Fibroblast of the aortic adventitia (primary cell): ENCODE data around the gene LMOD2. TPM values are rescaled to one million over a fixed set of nuclear protein-coding genes. Genes with fewer than 3 reads are reported as not detected.

ENCODE experiments used
- DNase-seq: peaks from one replicate; pipeline ENCODE4 v3.0.0-alpha.2; 2010; ENCODE audit warnings: low read depth
- H3K4me3 ChIP-seq: 2 replicates; pipeline ENCODE4 v1.5.1; 2011; ENCODE audit warnings: low read depth, mild to moderate bottlenecking, control low read depth, low read length, moderate library complexity
- CTCF ChIP-seq: IDR thresholded peaks from 2 replicates; pipeline ENCODE4 v1.5.1; 2011; ENCODE audit warnings: mild to moderate bottlenecking, low read length, control low read depth, inconsistent platforms; ENCODE audit not compliant: insufficient read depth
- total RNA-seq: library from RNA; depleted of rRNA; stranded (reverse); fragments of >200 nt; gene quantifications from 2 replicates; pipeline ENCODE4 v1.2.3, GENCODE V29; 2012; ENCODE audit warnings: low replicate concordance

Gene LMOD2
- total RNA-seq, 1 donor: not detected

- peak; percentile 32 for DNase-seq
- no peak overlapping the region for H3K4me3 ChIP-seq
- no peak for TF ChIP-seq CTCF
Measured at GRCh38 chr7:123647106-123647730, 8.4 kb upstream of the LMOD2 start.

- no peak overlapping the region for H3K4me3 ChIP-seq
- no peak for DNase-seq
- no peak for TF ChIP-seq CTCF
Measured at GRCh38 chr7:123649964-123650363, 5.7 kb upstream of the LMOD2 start.

- no peak for TF ChIP-seq CTCF
- no peak for DNase-seq
- H3K4me3 ChIP-seq: no peak overlapping the region
Measured at GRCh38 chr7:123650595-123650994, 5.1 kb upstream of the LMOD2 start.

GRCh38 chr7:123652406-123652805 lies 3.3 kb upstream of the LMOD2 start:
- H3K4me3 ChIP-seq: no peak overlapping the region
- peak; percentile 53 for DNase-seq
- TF ChIP-seq CTCF: no peak

GRCh38 chr7:123653162-123653561 lies 2.5 kb upstream of the LMOD2 start:
- no peak overlapping the region for H3K4me3 ChIP-seq
- no peak for DNase-seq
- no peak for TF ChIP-seq CTCF

- no peak overlapping the region for H3K4me3 ChIP-seq
- TF ChIP-seq CTCF: no peak
- no peak for DNase-seq
Measured at GRCh38 chr7:123656544-123657303, 1.1 kb downstream of the LMOD2 start.

- no peak for DNase-seq
- TF ChIP-seq CTCF: no peak
- no peak overlapping the region for H3K4me3 ChIP-seq
Measured at GRCh38 chr7:123657304-123657685, 1.6 kb downstream of the LMOD2 start.
